ENCODE data around the gene B4GALT6. TPM values are rescaled to one million over a fixed set of nuclear protein-coding genes. Genes with fewer than 3 reads are reported as not detected.

B4GALT6 gene
- total RNA-seq, 4 donors from 2014 or later, result 0.40 to 3.0 (median 1.6) TPM

- no peak overlapping the region for H3K4me3 ChIP-seq
- in situ Hi-C loops (cut with MboI; ENCODE audit: low pct_ligation_motif_present in 1 of 4, low pct_unique_long_range_greater_than_20kb in 1 of 4, low sequenced_read_pairs in 3 of 4) (no loop called here), intact Hi-C loops (cut with DNase I; ENCODE audit: low total_unique reads) (loop anchor here (10.0 kb wide), 1 partner anchor 395 kb away; no protein-coding TSS in a partner anchor)
- no peaks in the 10 kb centered on the region for H3K9me3 ChIP-seq
- no peak for DNase-seq
- H3K27me3 ChIP-seq, result no peaks in the 10 kb centered on the region
- 95 to 100% methylated on average over 2 of the region's 2 CpGs for WGBS, 2 donors (ENCODE audit: low coverage in 1 of 2)
- no peak overlapping the region for H3K27ac ChIP-seq
- no peaks in the 10 kb centered on the region for H3K36me3 ChIP-seq
- TF ChIP-seq POLR2A (IDR thresholded peaks at IDR 0.05) (no peak), EP300 (IDR thresholded peaks at IDR 0.05; ENCODE audit: low read depth) (no peak), CTCF (IDR thresholded peaks at IDR 0.05) (no peak), POLR2AphosphoS5 (IDR thresholded peaks at IDR 0.05) (no peak)
- peaks cover 0 to 9% (median 0%) of the 10 kb centered on the region in 4 donors for H3K4me1 ChIP-seq
Observed at GRCh38 chr18:31579375-31579774, 105.0 kb downstream of the B4GALT6 start.

GRCh38 chr18:31578126-31578525, 106.3 kb downstream of the B4GALT6 start:
- WGBS, 2 donors (ENCODE audit: low coverage in 1 of 2), result 92 to 96% methylated on average over 4 of the region's 4 CpGs
- Histone ChIP-seq H3K4me1 (peaks cover 0 to 9% (median 0%) of the 10 kb centered on the region in 4 donors), H3K36me3 (no peaks in the 10 kb centered on the region), H3K27me3 (no peaks in the 10 kb centered on the region), H3K4me3 (no peak overlapping the region), H3K9me3 (no peaks in the 10 kb centered on the region), H3K27ac (no peak overlapping the region)
- no peak for TF ChIP-seq EP300 (IDR thresholded peaks at IDR 0.05; ENCODE audit: low read depth)
- no peak for TF ChIP-seq CTCF (IDR thresholded peaks at IDR 0.05)
- TF ChIP-seq POLR2A (IDR thresholded peaks at IDR 0.05), result no peak
- TF ChIP-seq POLR2AphosphoS5 (IDR thresholded peaks at IDR 0.05), result no peak
- no peak for DNase-seq
- in situ Hi-C loops (cut with MboI; ENCODE audit: low pct_ligation_motif_present in 1 of 4, low pct_unique_long_range_greater_than_20kb in 1 of 4, low sequenced_read_pairs in 3 of 4) (no loop called here), intact Hi-C loops (cut with DNase I; ENCODE audit: low total_unique reads) (loop anchor here (10.0 kb wide), 1 partner anchor 397 kb away; no protein-coding TSS in a partner anchor)

- TF ChIP-seq POLR2AphosphoS5 (IDR thresholded peaks at IDR 0.05), result no peak
- TF ChIP-seq POLR2A (IDR thresholded peaks at IDR 0.05), result no peak
- Histone ChIP-seq H3K4me3 (no peak overlapping the region), H3K4me1 (peaks cover 0 to 9% (median 0%) of the 10 kb centered on the region in 4 donors), H3K27me3 (no peaks in the 10 kb centered on the region), H3K9me3 (no peaks in the 10 kb centered on the region), H3K27ac (no peak overlapping the region), H3K36me3 (no peaks in the 10 kb centered on the region)
- WGBS, 2 donors (ENCODE audit: low coverage in 1 of 2), result 68% methylated on average over 1 of the region's 1 CpG; no CpG with 5 or more reads in 1 of the 2 donors
- intact Hi-C loops (cut with DNase I; ENCODE audit: low total_unique reads) (loop anchor here (10.0 kb wide), 1 partner anchor 398 kb away; no protein-coding TSS in a partner anchor), in situ Hi-C loops (cut with MboI; ENCODE audit: low pct_ligation_motif_present in 1 of 4, low pct_unique_long_range_greater_than_20kb in 1 of 4, low sequenced_read_pairs in 3 of 4) (no loop called here)
- DNase-seq, result no peak
Observed at GRCh38 chr18:31577195-31577594, 107.2 kb downstream of the B4GALT6 start.

GRCh38 chr18:31576670-31577069, 107.7 kb downstream of the B4GALT6 start:
- H3K4me3 ChIP-seq, result no peak overlapping the region
- 57 to 70% methylated on average over 4 of the region's 4 CpGs for WGBS, 2 donors (ENCODE audit: low coverage in 1 of 2)
- intact Hi-C loops (cut with DNase I; ENCODE audit: low total_unique reads) (loop anchor here (10.0 kb wide), 1 partner anchor 398 kb away; no protein-coding TSS in a partner anchor), in situ Hi-C loops (cut with MboI; ENCODE audit: low pct_ligation_motif_present in 1 of 4, low pct_unique_long_range_greater_than_20kb in 1 of 4, low sequenced_read_pairs in 3 of 4) (no loop called here)
- no peaks in the 10 kb centered on the region for H3K27me3 ChIP-seq
- no peaks in the 10 kb centered on the region for H3K36me3 ChIP-seq
- no peak overlapping the region for H3K27ac ChIP-seq
- TF ChIP-seq POLR2A (IDR thresholded peaks at IDR 0.05), result no peak
- no peak for TF ChIP-seq POLR2AphosphoS5 (IDR thresholded peaks at IDR 0.05)
- no peak for TF ChIP-seq EP300 (IDR thresholded peaks at IDR 0.05; ENCODE audit: low read depth)
- TF ChIP-seq CTCF (IDR thresholded peaks at IDR 0.05), result no peak
- DNase-seq, result no peak
- peaks cover 0 to 4% (median 0%) of the 10 kb centered on the region in 4 donors for H3K4me1 ChIP-seq
- no peaks in the 10 kb centered on the region for H3K9me3 ChIP-seq

All from transverse colon (tissue), 4 donors.